ENCODE measurements around the gene PIP4K2B. TPM values are rescaled to one million over a fixed set of nuclear protein-coding genes. Genes with fewer than 3 reads are reported as not detected.
A peak's percentile ranks its signal among the peaks of the same experiment; 100 is the strongest.

The PIP4K2B gene
- total and polyA plus RNA-seq, 2 of the 8 experiments (the other 6 are each of a cell fraction or from before 2014, with no cell fraction given): 21.5 to 57.8 TPM

DNA sequence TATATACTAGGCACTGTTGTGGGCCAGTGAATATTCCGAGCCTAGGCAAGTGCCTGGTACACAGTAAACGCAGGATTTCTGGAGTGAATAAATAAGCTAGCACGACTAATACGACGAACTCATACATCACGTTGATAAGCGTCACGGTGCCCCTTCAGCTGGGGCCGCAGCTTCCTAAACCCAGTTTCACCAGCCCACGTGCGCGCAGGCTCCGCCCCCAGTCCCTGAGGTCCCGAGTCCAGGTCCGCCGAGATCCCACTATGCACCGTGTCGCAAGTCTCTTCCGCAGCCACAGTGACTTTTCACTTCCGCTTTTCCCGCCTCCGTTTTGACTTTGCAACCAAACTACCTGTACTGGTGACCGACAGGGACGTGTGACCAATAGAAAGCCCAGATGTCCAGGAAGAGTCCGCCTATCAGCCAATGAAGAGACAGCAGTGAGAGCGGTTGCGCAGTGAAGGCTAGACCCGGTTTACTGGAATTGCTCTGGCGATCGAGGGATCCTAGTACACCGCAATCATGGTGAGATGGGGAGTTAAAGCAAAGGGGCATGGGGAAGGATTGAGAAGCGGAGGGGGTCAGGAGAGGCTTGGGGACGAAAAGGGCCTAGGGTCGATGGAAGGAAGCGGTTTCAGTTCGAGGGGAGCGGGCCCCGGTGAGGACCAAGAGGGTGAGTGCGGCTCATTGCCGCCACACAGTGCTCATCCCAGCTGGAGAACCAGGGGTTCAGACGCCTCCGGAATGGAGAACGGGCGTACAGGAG, 46.9 kb downstream of the PIP4K2B start, which contains the start of gene PSMB3 (continued):
- no peak for TF ChIP-seq SUZ12 (IDR thresholded peaks at IDR 0.05; ENCODE audit: low read length)
- TF ChIP-seq CEBPB (IDR thresholded peaks at IDR 0.05; ENCODE audit: low read depth, low read length): peak; percentile 84
- peak; percentile 45; the same call in 1 of the 2 replicates for TF ChIP-seq POLR2AphosphoS5 (IDR thresholded peaks at IDR 0.05; ENCODE audit: low read depth, low read length)
- TF ChIP-seq HDAC2 (IDR thresholded peaks at IDR 0.05; ENCODE audit: borderline replicate concordance in 1 of 2, low read depth in 2 of 2, low read length in 2 of 2): peak; percentile 38 to 46; a peak in 2 of 4 replicates
- TF ChIP-seq, protein P1, sequence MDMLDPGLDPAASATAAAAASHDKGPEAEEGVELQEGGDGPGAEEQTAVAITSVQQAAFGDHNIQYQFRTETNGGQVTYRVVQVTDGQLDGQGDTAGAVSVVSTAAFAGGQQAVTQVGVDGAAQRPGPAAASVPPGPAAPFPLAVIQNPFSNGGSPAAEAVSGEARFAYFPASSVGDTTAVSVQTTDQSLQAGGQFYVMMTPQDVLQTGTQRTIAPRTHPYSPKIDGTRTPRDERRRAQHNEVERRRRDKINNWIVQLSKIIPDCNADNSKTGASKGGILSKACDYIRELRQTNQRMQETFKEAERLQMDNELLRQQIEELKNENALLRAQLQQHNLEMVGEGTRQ (IDR thresholded peaks at IDR 0.05; ENCODE audit: low read length): peak; percentile 59
- TF ChIP-seq JUND (IDR thresholded peaks at IDR 0.05; ENCODE audit: low read length): peak; percentile 17; the same call in 1 of the 2 replicates
- TF ChIP-seq RBBP5 (IDR thresholded peaks at IDR 0.05; ENCODE audit: borderline replicate concordance, low read depth, low read length): peak; percentile 35; the same call in 1 of the 2 replicates
- peak; percentile 94 for TF ChIP-seq CHD2 (IDR thresholded peaks at IDR 0.05; ENCODE audit: low read length)
- TF ChIP-seq TEAD4 (IDR thresholded peaks at IDR 0.05; ENCODE audit: low read depth, low read length): no peak
- TF ChIP-seq NRF1 (IDR thresholded peaks at IDR 0.05; ENCODE audit: low read depth, low read length): peak; percentile 41; the same call in 1 of the 2 replicates
- peak; percentile 28 to 97; a peak in 3 of 4 replicates for TF ChIP-seq SIN3A (conservative IDR thresholded peaks at IDR 0.05 in 1 of 2, IDR thresholded peaks at IDR 0.05 in 1 of 2; ENCODE audit: low read depth in 1 of 2, low read length in 2 of 2)
- 0 out of 2 replicates have a peak, but pooled peaks have one; percentile 39 for TF ChIP-seq EGR1 (IDR thresholded peaks at IDR 0.05; ENCODE audit: borderline replicate concordance, low read depth, low read length)
- peak; percentile 99 for TF ChIP-seq ASH2L (IDR thresholded peaks at IDR 0.05; ENCODE audit: low read length)
- no peak for TF ChIP-seq SAP30 (IDR thresholded peaks at IDR 0.05; ENCODE audit: insufficient read depth, insufficient replicate concordance, low read length)
- TF ChIP-seq BCL11A (IDR thresholded peaks at IDR 0.05; ENCODE audit: low read depth in 2 of 2, low read length in 2 of 2): no peak
- TF ChIP-seq GTF2F1 (IDR thresholded peaks at IDR 0.05; ENCODE audit: borderline replicate concordance, low read depth, low read length): peak; percentile 51; the same call in 1 of the 2 replicates
- TF ChIP-seq BACH1 (IDR thresholded peaks at IDR 0.05; ENCODE audit: low read length): peak; percentile 82
- TF ChIP-seq EP300 (IDR thresholded peaks at IDR 0.05; ENCODE audit: borderline replicate concordance in 1 of 2, low read depth in 2 of 2, low read length in 2 of 2): no peak
- peak; percentile 99 for TF ChIP-seq SP1 (IDR thresholded peaks at IDR 0.05; ENCODE audit: low read depth, low read length)
- 0 out of 2 replicates have a peak, but pooled peaks have one; percentile 51 for TF ChIP-seq FOSL1 (IDR thresholded peaks at IDR 0.05; ENCODE audit: insufficient read depth, low read depth, low read length)

Measured in H1 (cell line).